WI38 (cell line): ENCODE measurements around the gene ABCF1.

Experiments used
- H3K4me3 ChIP-seq: 2 replicates; pipeline ENCODE4 v1.5.1; 2011; ENCODE audit warnings: low read depth, mild to moderate bottlenecking, control low read depth, low read length
- CTCF ChIP-seq: IDR thresholded peaks from 2 replicates; pipeline ENCODE4 v1.5.1; 2012; ENCODE audit warnings: low read depth, mild to moderate bottlenecking, control low read depth, low read length

Gene ABCF1

GRCh38 chr6:30601815-30602641, 30.8 kb downstream of the ABCF1 start:
- no peak overlapping the region for H3K4me3 ChIP-seq
- TF ChIP-seq CTCF, result no peak

GRCh38 chr6:30603961-30604360, 32.7 kb downstream of the ABCF1 start:
- TF ChIP-seq CTCF, result no peak
- H3K4me3 ChIP-seq, result no peak overlapping the region

- TF ChIP-seq CTCF, result no peak
- H3K4me3 ChIP-seq, result no peak overlapping the region
Measured at GRCh38 chr6:30610065-30610464, 38.8 kb downstream of the ABCF1 start.

- no peak overlapping the region for H3K4me3 ChIP-seq
- no peak for TF ChIP-seq CTCF
Measured at GRCh38 chr6:30611150-30611855, 40.1 kb downstream of the ABCF1 start.

- no peak overlapping the region for H3K4me3 ChIP-seq
- TF ChIP-seq CTCF, result no peak
Measured at GRCh38 chr6:30611856-30612194, 40.6 kb downstream of the ABCF1 start.

GRCh38 chr6:30612213-30612612, 41.0 kb downstream of the ABCF1 start:
- no peak overlapping the region for H3K4me3 ChIP-seq
- 0 out of 2 replicates have a peak, but pooled peaks have one; percentile 9 for TF ChIP-seq CTCF

GRCh38 chr6:30612687-30613248, 41.5 kb downstream of the ABCF1 start:
- no peak for TF ChIP-seq CTCF
- no peak overlapping the region for H3K4me3 ChIP-seq
